ENCODE measurements around the gene EEF1G.
"Not testable (repeated sequence)": the region's sequence is repeated elsewhere in the genome, so short reads cannot be mapped to it uniquely, and the experiment has no call there.

EEF1G gene

DNA sequence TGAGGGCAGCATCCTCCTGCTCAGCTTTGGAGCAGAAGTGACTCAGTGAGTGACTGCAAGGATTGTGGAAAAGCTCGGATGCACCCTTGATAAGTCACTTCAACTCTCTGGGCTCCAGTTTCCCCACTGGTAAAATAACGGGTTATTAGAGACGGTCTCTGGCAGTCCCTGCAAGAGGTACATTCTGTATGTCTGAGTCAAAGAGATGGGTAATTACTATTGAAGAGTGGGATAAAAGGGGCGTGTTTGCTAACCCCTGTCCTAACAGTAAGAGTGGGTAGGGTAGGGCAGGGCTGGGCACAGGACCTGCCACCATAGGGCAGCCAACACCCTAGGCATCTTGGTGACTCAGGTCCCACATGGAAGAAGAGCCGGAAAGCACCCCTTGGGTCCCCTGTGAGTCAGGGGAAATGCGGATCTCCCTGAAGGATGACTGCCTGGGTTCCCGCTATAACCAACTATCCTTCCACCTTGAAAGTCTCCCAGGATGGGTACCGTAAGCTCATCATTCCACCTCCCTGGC, 19.8 kb downstream of the EEF1G start:
- peaks cover 63% of the 10 kb centered on the region for H3K4me1 ChIP-seq (ENCODE audit: control insufficient read depth, low read length)
- H3K9me3 ChIP-seq (ENCODE audit: control insufficient read depth, insufficient read depth, low read length) = no peaks in the 10 kb centered on the region
- peaks cover 26% of the 10 kb centered on the region for H3F3A ChIP-seq (ENCODE audit: control insufficient read depth, insufficient read depth)

DNA sequence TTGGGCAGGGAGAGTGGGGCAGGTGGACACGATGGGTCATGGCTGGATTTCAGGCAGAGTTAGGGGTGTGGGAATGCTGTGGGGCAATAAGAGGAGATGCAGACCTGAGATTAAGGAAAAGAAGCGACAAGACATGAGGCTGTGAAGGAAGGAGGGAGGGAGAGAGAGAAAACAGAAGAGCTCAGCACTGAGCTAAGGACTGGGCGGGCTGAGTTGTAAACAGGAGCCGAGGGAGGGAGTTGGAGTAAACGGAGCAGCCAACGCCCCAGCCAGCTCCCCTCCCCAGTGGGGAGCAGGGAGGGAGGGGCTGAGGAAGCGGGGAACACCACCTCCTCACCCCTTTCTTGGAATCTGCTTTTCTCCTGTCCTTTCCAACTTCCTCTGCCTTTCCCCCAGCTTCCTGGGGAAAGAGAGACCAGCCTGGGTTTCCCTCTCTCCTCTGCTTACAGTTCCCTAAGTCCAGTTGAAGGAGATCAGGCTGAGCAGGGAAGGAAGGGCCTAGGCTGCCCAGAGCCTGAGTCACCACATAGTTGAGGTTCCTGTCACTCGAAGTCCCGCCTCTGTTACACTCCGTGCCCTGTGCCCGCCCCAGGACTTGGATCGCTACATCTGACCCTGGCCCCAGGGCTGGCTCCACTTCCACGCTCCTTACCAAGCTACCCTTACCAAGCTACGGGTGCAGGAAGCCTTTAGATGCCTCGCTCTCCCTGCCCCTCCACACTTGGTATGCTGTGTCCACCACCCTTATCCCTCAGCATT, 20.4 kb downstream of the EEF1G start:
- Histone ChIP-seq H4K20me1 (ENCODE audit: control insufficient read depth, insufficient read depth, low read depth, low read length) (peaks cover 8% of the 10 kb centered on the region; the same call in 1 of the 2 replicates), H3K9me2 (replicated peaks; ENCODE audit: control insufficient read depth, low read length) (no peaks in the 10 kb centered on the region), H3K27ac (ENCODE audit: low read depth, low read length) (no peak overlapping the region), H3F3A (ENCODE audit: control insufficient read depth, insufficient read depth) (peaks cover 20% of the 10 kb centered on the region), H3K4me2 (ENCODE audit: low read length) (no peak overlapping the region), H3K36me3 (ENCODE audit: control insufficient read depth, low read length) (peaks cover 37% of the 10 kb centered on the region), H3K27me3 (ENCODE audit: control insufficient read depth, low read length) (peaks cover 11% of the 10 kb centered on the region), H3K4me3 (ENCODE audit: low read length) (no peak overlapping the region), H3K4me1 (ENCODE audit: control insufficient read depth, low read length) (peaks cover 57% of the 10 kb centered on the region), H3K79me2 (ENCODE audit: control insufficient read depth, low read length) (no peaks in the 10 kb centered on the region), H3K9me3 (ENCODE audit: control insufficient read depth, insufficient read depth, low read length) (no peaks in the 10 kb centered on the region)
- TF ChIP-seq, protein P1, sequence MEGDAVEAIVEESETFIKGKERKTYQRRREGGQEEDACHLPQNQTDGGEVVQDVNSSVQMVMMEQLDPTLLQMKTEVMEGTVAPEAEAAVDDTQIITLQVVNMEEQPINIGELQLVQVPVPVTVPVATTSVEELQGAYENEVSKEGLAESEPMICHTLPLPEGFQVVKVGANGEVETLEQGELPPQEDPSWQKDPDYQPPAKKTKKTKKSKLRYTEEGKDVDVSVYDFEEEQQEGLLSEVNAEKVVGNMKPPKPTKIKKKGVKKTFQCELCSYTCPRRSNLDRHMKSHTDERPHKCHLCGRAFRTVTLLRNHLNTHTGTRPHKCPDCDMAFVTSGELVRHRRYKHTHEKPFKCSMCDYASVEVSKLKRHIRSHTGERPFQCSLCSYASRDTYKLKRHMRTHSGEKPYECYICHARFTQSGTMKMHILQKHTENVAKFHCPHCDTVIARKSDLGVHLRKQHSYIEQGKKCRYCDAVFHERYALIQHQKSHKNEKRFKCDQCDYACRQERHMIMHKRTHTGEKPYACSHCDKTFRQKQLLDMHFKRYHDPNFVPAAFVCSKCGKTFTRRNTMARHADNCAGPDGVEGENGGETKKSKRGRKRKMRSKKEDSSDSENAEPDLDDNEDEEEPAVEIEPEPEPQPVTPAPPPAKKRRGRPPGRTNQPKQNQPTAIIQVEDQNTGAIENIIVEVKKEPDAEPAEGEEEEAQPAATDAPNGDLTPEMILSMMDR (IDR thresholded peaks at IDR 0.05; ENCODE audit: low read depth, low read length, poor library complexity, severe bottlenecking) = no peak
- no peak for TF ChIP-seq EZH2phosphoT487 (IDR thresholded peaks at IDR 0.05; ENCODE audit: borderline replicate concordance, low read length)

More for the DNA sequence above, 19.8 kb downstream of the EEF1G start:
- TF ChIP-seq EZH2phosphoT487 (IDR thresholded peaks at IDR 0.05; ENCODE audit: borderline replicate concordance, low read length) = no peak
- H3K4me3 ChIP-seq (ENCODE audit: low read length) = no peak overlapping the region
- H3K27me3 ChIP-seq (ENCODE audit: control insufficient read depth, low read length) = peaks cover 7% of the 10 kb centered on the region
- no peaks in the 10 kb centered on the region for H3K9me2 ChIP-seq (replicated peaks; ENCODE audit: control insufficient read depth, low read length)
- peaks cover 43% of the 10 kb centered on the region for H3K36me3 ChIP-seq (ENCODE audit: control insufficient read depth, low read length)
- H4K20me1 ChIP-seq (ENCODE audit: control insufficient read depth, insufficient read depth, low read depth, low read length) = peaks cover 8% of the 10 kb centered on the region; the same call in 1 of the 2 replicates
- H3K79me2 ChIP-seq (ENCODE audit: control insufficient read depth, low read length) = no peaks in the 10 kb centered on the region
- H3K4me2 ChIP-seq (ENCODE audit: low read length) = no peak overlapping the region
- no peak overlapping the region for H3K27ac ChIP-seq (ENCODE audit: low read depth, low read length)

DNA sequence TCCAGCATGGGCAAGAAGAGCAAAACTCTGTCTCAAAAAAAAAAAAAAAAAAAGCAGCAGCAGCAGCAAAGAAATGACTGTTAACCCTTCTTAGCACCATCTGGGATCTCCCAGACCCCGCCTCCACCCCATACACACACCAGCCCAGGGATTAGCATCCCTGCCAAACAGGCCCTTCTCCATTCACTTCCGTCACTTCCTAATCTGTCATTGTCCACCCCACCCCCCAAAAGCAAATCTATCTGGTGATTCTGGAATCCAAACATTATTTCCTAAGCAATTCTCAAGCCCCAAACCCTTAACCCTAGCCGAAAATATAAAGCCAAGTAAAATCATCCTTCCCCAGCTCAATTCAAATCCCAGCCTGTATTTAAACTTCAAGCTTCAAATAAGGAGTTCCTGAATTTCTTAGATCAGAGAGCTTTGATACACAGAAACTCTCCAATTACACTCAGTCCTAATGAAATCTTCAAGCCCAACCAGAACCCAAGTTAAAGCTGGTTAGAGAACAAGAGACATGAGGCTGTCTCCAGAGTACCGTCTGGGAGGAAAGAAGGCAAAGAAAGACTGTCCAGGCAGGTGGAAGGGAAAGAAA, 21.1 kb downstream of the EEF1G start:
- no peak for TF ChIP-seq EZH2phosphoT487 (IDR thresholded peaks at IDR 0.05; ENCODE audit: borderline replicate concordance, low read length)
- TF ChIP-seq, protein P1 (IDR thresholded peaks at IDR 0.05; ENCODE audit: low read depth, low read length, poor library complexity, severe bottlenecking) = no peak
- Histone ChIP-seq H3K27me3 (ENCODE audit: control insufficient read depth, low read length) (peaks cover 18% of the 10 kb centered on the region), H3K36me3 (ENCODE audit: control insufficient read depth, low read length) (peaks cover 30% of the 10 kb centered on the region), H3K27ac (ENCODE audit: low read depth, low read length) (no peak overlapping the region), H3K4me1 (ENCODE audit: control insufficient read depth, low read length) (peaks cover 50% of the 10 kb centered on the region), H4K20me1 (ENCODE audit: control insufficient read depth, insufficient read depth, low read depth, low read length) (peaks cover 8% of the 10 kb centered on the region; the same call in 1 of the 2 replicates), H3K4me3 (ENCODE audit: low read length) (no peak overlapping the region), H3F3A (ENCODE audit: control insufficient read depth, insufficient read depth) (peaks cover 17% of the 10 kb centered on the region), H3K9me2 (replicated peaks; ENCODE audit: control insufficient read depth, low read length) (no peaks in the 10 kb centered on the region), H3K4me2 (ENCODE audit: low read length) (no peak overlapping the region), H3K9me3 (ENCODE audit: control insufficient read depth, insufficient read depth, low read length) (no peaks in the 10 kb centered on the region), H3K79me2 (ENCODE audit: control insufficient read depth, low read length) (no peaks in the 10 kb centered on the region)

DNA sequence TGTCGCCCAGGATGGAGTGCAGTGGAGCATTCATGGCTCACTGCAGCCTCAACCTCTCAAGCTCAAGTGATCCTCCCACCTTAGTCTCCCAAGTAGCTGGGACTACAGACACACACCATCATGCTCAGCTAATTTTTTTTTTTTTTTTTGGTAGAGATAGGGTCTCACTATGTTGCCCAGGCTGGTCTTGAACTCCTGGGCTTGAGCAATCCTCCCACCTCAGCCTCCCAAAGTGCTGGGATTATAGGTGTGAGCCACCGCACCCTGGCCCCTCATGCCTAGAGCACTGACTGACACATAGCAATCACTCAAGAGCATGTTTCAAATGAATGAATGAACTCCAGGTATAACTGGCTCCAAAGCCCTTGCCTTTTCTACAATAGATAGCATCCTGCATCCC, 23.2 kb downstream of the EEF1G start:
- not testable (repeated sequence) for H3K27ac ChIP-seq (ENCODE audit: low read depth, low read length); H3K79me2 ChIP-seq (ENCODE audit: control insufficient read depth, low read length)

More for the DNA sequence above, 23.2 kb downstream of the EEF1G start:
- Histone ChIP-seq H3K4me1 (ENCODE audit: control insufficient read depth, low read length) (peaks cover 29% of the 10 kb centered on the region), H3K27me3 (ENCODE audit: control insufficient read depth, low read length) (peaks cover 38% of the 10 kb centered on the region), H3K36me3 (ENCODE audit: control insufficient read depth, low read length) (peaks cover 11% of the 10 kb centered on the region)
- H3K9me2 ChIP-seq (replicated peaks; ENCODE audit: control insufficient read depth, low read length); H4K20me1 ChIP-seq (ENCODE audit: control insufficient read depth, insufficient read depth, low read depth, low read length); H3F3A ChIP-seq (ENCODE audit: control insufficient read depth, insufficient read depth); H3K4me3 ChIP-seq (ENCODE audit: low read length); H3K4me2 ChIP-seq (ENCODE audit: low read length); H3K9me3 ChIP-seq (ENCODE audit: control insufficient read depth, insufficient read depth, low read length): not testable (repeated sequence)
